HEK293 (cell line): ENCODE results near the gene KDF1.

ENCODE experiments used
- CTCF ChIA-PET: fragments of 350-600 bp; formaldehyde crosslinking; extraction: SDS; loops from one replicate; lab custom pipeline; 2021; ENCODE audit warnings: antibody characterized with exemption; lab: Yijun Ruan, JAX
- POLR2A ChIA-PET: fragments of 300-600 bp; formaldehyde crosslinking; extraction: SDS; loops from one replicate; lab custom pipeline; 2020; ENCODE audit warnings: antibody characterized with exemption, inconsistent platforms; lab: Yijun Ruan, JAX
- H3K27ac ChIP-seq: fragments of 200-500 bp; sonication (Bioruptor generic); 2 replicates; pipeline ENCODE4 v1.5.1; 2014; ENCODE audit warnings: low read depth, low read length, control low read depth, inconsistent platforms; ENCODE audit errors: extremely low read depth
- H3K36me3 ChIP-seq, 2 experiments: fragments of 200-500 bp in 1 of 2; sonication (Bioruptor generic) in 1 of 2; 1 replicate in 1 of 2; 2 replicates in 1 of 2; pipeline ENCODE4 v1.5.1; 2014 to 2017; ENCODE audit warnings: inconsistent platforms in 2 of 2, low read length in 2 of 2; ENCODE audit not compliant: control insufficient read depth in 2 of 2, insufficient read depth in 1 of 2
- H3K4me1 ChIP-seq: fragments of 200-500 bp; sonication (Bioruptor generic); 2 replicates; pipeline ENCODE4 v1.5.1; 2014; ENCODE audit warnings: mild to moderate bottlenecking, low read length, inconsistent platforms; ENCODE audit not compliant: control insufficient read depth, insufficient read depth
- H3K4me3 ChIP-seq: 2 replicates; pipeline ENCODE4 v1.5.1; 2011; ENCODE audit warnings: low read depth, mild to moderate bottlenecking, control low read depth, low read length, moderate library complexity
- H3K9me3 ChIP-seq: fragments of 200-500 bp; sonication (Bioruptor generic); 2 replicates; pipeline ENCODE4 v1.5.1; 2014; ENCODE audit warnings: low read depth, low read length, inconsistent platforms; ENCODE audit not compliant: control insufficient read depth, insufficient read depth
- HOXD13 ChIP-seq: sonication (generic); formaldehyde crosslinking; IDR thresholded peaks from 2 replicates; pipeline ENCODE4 v1.8.0; 2022; ENCODE audit warnings: missing genetic modification reagents, borderline replicate concordance
- KLF8 ChIP-seq: fragments of 450-650 bp; formaldehyde crosslinking; IDR thresholded peaks from 2 replicates; pipeline ENCODE4 v1.5.1; 2016; ENCODE audit warnings: missing biosample characterization, missing genetic modification characterization
- MEIS1 ChIP-seq: sonication (generic); formaldehyde crosslinking; IDR thresholded peaks from 2 replicates; pipeline ENCODE4 v1.8.1; 2022; ENCODE audit warnings: missing genetic modification reagents, mild to moderate bottlenecking, borderline replicate concordance
- SCRT1 ChIP-seq: fragments of 450-650 bp; formaldehyde crosslinking; IDR thresholded peaks from 2 replicates; pipeline ENCODE4 v1.5.1; 2016; ENCODE audit warnings: missing biosample characterization, missing genetic modification characterization, borderline replicate concordance
- SP3 ChIP-seq: fragments of 450-650 bp; formaldehyde crosslinking; IDR thresholded peaks from 2 replicates; pipeline ENCODE4 v1.5.1; 2016; ENCODE audit warnings: missing biosample characterization, missing genetic modification characterization
- ZBTB1 ChIP-seq: fragments of 450-650 bp; formaldehyde crosslinking; IDR thresholded peaks from 2 replicates; pipeline ENCODE4 v1.5.1; 2016; ENCODE audit warnings: missing biosample characterization, missing genetic modification characterization
- ZEB2 ChIP-seq: fragments of 450-650 bp; formaldehyde crosslinking; IDR thresholded peaks from 2 replicates; pipeline ENCODE4 v1.5.1; 2016; ENCODE audit warnings: missing biosample characterization, missing genetic modification characterization
- ZNF202 ChIP-seq: fragments of 450-650 bp; formaldehyde crosslinking; IDR thresholded peaks from 2 replicates; pipeline ENCODE4 v1.5.1; 2016; ENCODE audit warnings: missing biosample characterization, missing genetic modification characterization, borderline replicate concordance
- ZNF302 ChIP-seq: fragments of 450-650 bp; formaldehyde crosslinking; IDR thresholded peaks from 2 replicates; pipeline ENCODE4 v1.5.1; 2016; ENCODE audit warnings: missing biosample characterization, missing genetic modification characterization, low read depth
- ZNF404 ChIP-seq: fragments of 450-650 bp; formaldehyde crosslinking; IDR thresholded peaks from 2 replicates; pipeline ENCODE4 v1.5.1; 2017; ENCODE audit warnings: missing biosample characterization, missing genetic modification characterization
- ZNF560 ChIP-seq: fragments of 450-650 bp; formaldehyde crosslinking; IDR thresholded peaks from 2 replicates; pipeline ENCODE4 v1.5.1; 2017; ENCODE audit warnings: missing biosample characterization, missing genetic modification characterization, borderline replicate concordance
- ZNF664 ChIP-seq: fragments of 450-650 bp; formaldehyde crosslinking; IDR thresholded peaks from 2 replicates; pipeline ENCODE4 v1.5.1; 2016; ENCODE audit warnings: missing biosample characterization, missing genetic modification characterization
- ZNF837 ChIP-seq: fragments of 450-650 bp; formaldehyde crosslinking; IDR thresholded peaks from 2 replicates; pipeline ENCODE4 v1.5.1; 2016; ENCODE audit warnings: missing biosample characterization, missing genetic modification characterization
- TF ChIP-seq, protein P1 (sequence below): fragments of 450-650 bp; formaldehyde crosslinking; IDR thresholded peaks from 2 replicates; pipeline ENCODE4 v1.5.1; 2016; ENCODE audit warnings: missing biosample characterization, missing genetic modification characterization
- TF ChIP-seq, protein P2 (sequence below): fragments of 450-650 bp; formaldehyde crosslinking; IDR thresholded peaks from 2 replicates; pipeline ENCODE4 v1.5.1; 2016; ENCODE audit warnings: missing biosample characterization, missing genetic modification characterization
- TF ChIP-seq, protein P3 (sequence below): fragments of 450-650 bp; IDR thresholded peaks from 2 replicates; pipeline ENCODE4 v1.5.1; 2018; ENCODE audit warnings: missing biosample characterization, mild to moderate bottlenecking, missing genetic modification characterization
- TF ChIP-seq, protein P4 (sequence below): fragments of 450-650 bp; formaldehyde crosslinking; IDR thresholded peaks from 2 replicates; pipeline ENCODE4 v1.5.1; 2016; ENCODE audit warnings: missing biosample characterization, missing genetic modification characterization
- TF ChIP-seq, protein P5 (sequence below): fragments of 450-650 bp; formaldehyde crosslinking; IDR thresholded peaks from 2 replicates; pipeline ENCODE4 v1.5.1; 2016; ENCODE audit warnings: missing biosample characterization, missing genetic modification characterization
- TF ChIP-seq, protein P6 (sequence below): fragments of 450-650 bp; formaldehyde crosslinking; IDR thresholded peaks from 2 replicates; pipeline ENCODE4 v1.5.1; 2017; ENCODE audit warnings: missing biosample characterization, missing genetic modification characterization
- TF ChIP-seq, protein P7 (sequence below): fragments of 450-650 bp; formaldehyde crosslinking; IDR thresholded peaks from 2 replicates; pipeline ENCODE4 v1.5.1; 2016; ENCODE audit warnings: missing biosample characterization, missing genetic modification characterization

KDF1 gene

DNA sequence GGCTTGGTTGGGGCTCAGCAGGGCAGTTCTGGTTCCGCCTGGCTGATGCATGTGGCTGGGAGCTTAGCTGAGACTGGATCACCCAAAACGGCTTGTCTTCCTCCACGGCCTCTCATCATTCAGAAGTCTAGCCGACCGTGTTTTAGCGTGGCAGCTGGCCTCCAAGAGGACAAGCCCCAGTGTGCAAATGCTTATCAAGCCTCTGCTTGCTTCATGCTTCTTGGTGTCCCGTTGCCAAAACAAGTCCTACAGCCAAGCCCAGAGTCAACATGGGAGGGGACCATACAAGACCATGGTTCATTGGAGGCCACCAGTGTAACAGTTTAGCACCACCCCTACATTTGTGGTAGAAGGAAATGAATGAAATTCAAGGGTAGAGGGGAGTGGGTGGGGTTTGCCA lies 10.5 kb upstream of the KDF1 start:
- POLR2A ChIA-PET: interaction anchor here (0.7 kb wide), 1 partner anchor 280 kb away, joined by 3 read pairs; no protein-coding TSS in a partner anchor
- TF ChIP-seq ZEB2 (tag by site-specific recombination) (no peak), MEIS1 (no peak), HOXD13 (no peak), ZNF664 (tag by site-specific recombination) (no peak), ZNF404 (no peak), ZNF560 (no peak), SCRT1 (tag by site-specific recombination) (no peak), SP3 (tag by site-specific recombination) (no peak), ZBTB1 (tag by site-specific recombination) (no peak), ZNF837 (no peak), KLF8 (no peak), ZNF202 (tag by site-specific recombination) (no peak), ZNF302 (tag by site-specific recombination) (no peak)
- TF ChIP-seq, protein P1, sequence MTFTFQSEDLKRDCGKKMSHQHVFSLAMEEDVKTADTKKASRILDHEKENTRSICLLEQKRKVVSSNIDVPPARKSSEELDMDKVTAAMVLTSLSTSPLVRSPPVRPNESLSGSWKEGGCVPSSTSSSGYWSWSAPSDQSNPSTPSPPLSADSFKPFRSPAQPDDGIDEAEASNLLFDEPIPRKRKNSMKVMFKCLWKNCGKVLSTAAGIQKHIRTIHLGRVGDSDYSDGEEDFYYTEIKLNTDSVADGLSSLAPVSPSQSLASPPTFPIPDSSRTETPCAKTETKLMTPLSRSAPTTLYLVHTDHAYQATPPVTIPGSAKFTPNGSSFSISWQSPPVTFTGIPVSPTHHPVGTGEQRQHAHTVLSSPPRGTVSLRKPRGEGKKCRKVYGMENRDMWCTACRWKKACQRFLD (tag by site-specific recombination): no peak
- TF ChIP-seq, protein P2, sequence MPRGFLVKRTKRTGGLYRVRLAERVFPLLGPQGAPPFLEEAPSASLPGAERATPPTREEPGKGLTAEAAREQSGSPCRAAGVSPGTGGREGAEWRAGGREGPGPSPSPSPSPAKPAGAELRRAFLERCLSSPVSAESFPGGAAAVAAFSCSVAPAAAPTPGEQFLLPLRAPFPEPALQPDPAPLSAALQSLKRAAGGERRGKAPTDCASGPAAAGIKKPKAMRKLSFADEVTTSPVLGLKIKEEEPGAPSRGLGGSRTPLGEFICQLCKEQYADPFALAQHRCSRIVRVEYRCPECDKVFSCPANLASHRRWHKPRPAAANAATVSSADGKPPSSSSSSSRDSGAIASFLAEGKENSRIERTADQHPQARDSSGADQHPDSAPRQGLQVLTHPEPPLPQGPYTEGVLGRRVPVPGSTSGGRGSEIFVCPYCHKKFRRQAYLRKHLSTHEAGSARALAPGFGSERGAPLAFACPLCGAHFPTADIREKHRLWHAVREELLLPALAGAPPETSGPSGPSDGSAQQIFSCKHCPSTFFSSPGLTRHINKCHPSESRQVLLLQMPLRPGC: no peak
- TF ChIP-seq, protein P3, sequence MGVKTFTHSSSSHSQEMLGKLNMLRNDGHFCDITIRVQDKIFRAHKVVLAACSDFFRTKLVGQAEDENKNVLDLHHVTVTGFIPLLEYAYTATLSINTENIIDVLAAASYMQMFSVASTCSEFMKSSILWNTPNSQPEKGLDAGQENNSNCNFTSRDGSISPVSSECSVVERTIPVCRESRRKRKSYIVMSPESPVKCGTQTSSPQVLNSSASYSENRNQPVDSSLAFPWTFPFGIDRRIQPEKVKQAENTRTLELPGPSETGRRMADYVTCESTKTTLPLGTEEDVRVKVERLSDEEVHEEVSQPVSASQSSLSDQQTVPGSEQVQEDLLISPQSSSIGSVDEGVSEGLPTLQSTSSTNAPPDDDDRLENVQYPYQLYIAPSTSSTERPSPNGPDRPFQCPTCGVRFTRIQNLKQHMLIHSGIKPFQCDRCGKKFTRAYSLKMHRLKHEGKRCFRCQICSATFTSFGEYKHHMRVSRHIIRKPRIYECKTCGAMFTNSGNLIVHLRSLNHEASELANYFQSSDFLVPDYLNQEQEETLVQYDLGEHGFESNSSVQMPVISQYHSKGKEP (tag by site-specific recombination): no peak
- TF ChIP-seq, protein P4, sequence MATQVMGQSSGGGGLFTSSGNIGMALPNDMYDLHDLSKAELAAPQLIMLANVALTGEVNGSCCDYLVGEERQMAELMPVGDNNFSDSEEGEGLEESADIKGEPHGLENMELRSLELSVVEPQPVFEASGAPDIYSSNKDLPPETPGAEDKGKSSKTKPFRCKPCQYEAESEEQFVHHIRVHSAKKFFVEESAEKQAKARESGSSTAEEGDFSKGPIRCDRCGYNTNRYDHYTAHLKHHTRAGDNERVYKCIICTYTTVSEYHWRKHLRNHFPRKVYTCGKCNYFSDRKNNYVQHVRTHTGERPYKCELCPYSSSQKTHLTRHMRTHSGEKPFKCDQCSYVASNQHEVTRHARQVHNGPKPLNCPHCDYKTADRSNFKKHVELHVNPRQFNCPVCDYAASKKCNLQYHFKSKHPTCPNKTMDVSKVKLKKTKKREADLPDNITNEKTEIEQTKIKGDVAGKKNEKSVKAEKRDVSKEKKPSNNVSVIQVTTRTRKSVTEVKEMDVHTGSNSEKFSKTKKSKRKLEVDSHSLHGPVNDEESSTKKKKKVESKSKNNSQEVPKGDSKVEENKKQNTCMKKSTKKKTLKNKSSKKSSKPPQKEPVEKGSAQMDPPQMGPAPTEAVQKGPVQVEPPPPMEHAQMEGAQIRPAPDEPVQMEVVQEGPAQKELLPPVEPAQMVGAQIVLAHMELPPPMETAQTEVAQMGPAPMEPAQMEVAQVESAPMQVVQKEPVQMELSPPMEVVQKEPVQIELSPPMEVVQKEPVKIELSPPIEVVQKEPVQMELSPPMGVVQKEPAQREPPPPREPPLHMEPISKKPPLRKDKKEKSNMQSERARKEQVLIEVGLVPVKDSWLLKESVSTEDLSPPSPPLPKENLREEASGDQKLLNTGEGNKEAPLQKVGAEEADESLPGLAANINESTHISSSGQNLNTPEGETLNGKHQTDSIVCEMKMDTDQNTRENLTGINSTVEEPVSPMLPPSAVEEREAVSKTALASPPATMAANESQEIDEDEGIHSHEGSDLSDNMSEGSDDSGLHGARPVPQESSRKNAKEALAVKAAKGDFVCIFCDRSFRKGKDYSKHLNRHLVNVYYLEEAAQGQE (tag by site-specific recombination): no peak
- TF ChIP-seq, protein P5, sequence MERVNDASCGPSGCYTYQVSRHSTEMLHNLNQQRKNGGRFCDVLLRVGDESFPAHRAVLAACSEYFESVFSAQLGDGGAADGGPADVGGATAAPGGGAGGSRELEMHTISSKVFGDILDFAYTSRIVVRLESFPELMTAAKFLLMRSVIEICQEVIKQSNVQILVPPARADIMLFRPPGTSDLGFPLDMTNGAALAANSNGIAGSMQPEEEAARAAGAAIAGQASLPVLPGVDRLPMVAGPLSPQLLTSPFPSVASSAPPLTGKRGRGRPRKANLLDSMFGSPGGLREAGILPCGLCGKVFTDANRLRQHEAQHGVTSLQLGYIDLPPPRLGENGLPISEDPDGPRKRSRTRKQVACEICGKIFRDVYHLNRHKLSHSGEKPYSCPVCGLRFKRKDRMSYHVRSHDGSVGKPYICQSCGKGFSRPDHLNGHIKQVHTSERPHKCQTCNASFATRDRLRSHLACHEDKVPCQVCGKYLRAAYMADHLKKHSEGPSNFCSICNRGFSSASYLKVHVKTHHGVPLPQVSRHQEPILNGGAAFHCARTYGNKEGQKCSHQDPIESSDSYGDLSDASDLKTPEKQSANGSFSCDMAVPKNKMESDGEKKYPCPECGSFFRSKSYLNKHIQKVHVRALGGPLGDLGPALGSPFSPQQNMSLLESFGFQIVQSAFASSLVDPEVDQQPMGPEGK: no peak
- TF ChIP-seq, protein P6, sequence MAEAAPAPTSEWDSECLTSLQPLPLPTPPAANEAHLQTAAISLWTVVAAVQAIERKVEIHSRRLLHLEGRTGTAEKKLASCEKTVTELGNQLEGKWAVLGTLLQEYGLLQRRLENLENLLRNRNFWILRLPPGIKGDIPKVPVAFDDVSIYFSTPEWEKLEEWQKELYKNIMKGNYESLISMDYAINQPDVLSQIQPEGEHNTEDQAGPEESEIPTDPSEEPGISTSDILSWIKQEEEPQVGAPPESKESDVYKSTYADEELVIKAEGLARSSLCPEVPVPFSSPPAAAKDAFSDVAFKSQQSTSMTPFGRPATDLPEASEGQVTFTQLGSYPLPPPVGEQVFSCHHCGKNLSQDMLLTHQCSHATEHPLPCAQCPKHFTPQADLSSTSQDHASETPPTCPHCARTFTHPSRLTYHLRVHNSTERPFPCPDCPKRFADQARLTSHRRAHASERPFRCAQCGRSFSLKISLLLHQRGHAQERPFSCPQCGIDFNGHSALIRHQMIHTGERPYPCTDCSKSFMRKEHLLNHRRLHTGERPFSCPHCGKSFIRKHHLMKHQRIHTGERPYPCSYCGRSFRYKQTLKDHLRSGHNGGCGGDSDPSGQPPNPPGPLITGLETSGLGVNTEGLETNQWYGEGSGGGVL (tag by site-specific recombination): no peak
- TF ChIP-seq, protein P7, sequence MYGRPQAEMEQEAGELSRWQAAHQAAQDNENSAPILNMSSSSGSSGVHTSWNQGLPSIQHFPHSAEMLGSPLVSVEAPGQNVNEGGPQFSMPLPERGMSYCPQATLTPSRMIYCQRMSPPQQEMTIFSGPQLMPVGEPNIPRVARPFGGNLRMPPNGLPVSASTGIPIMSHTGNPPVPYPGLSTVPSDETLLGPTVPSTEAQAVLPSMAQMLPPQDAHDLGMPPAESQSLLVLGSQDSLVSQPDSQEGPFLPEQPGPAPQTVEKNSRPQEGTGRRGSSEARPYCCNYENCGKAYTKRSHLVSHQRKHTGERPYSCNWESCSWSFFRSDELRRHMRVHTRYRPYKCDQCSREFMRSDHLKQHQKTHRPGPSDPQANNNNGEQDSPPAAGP (tag by site-specific recombination): no peak
- H3K4me3 ChIP-seq: no peak overlapping the region
- H3K36me3 ChIP-seq: no peaks in the 10 kb centered on the region
- no peaks in the 10 kb centered on the region for H3K9me3 ChIP-seq
- H3K4me1 ChIP-seq: no peaks in the 10 kb centered on the region
- CTCF ChIA-PET: interaction anchor here (0.6 kb wide), 1 partner anchor 132 kb away, joined by 3 read pairs; no protein-coding TSS in a partner anchor
- no peak overlapping the region for H3K27ac ChIP-seq
